Type B pancreatic cell (in vitro differentiated cells): Measurements from ENCODE around the gene BTG2. TPM values are rescaled to one million over a fixed set of nuclear protein-coding genes. Genes with fewer than 3 reads are reported as not detected.

Source experiments
- DNase-seq: peaks from one replicate; pipeline ENCODE4 v3.0.0; 2021; ENCODE audit warnings: mixed read lengths; ENCODE audit not compliant: unreplicated experiment; ENCODE audit errors: extremely low spot score
- H3K27ac Mint-ChIP-seq: 2 replicates; pipeline ENCODE4 v1.8.0; 2021; ENCODE audit warnings: mild to moderate bottlenecking, mixed read lengths
- H3K27me3 Mint-ChIP-seq: 2 replicates; pipeline ENCODE4 v1.8.0; 2021; ENCODE audit warnings: mixed read lengths
- H3K36me3 Mint-ChIP-seq: 2 replicates; pipeline ENCODE4 v1.8.0; 2021; ENCODE audit warnings: mixed read lengths
- H3K4me1 Mint-ChIP-seq: one replicate; pipeline ENCODE4 v1.8.0; 2021; ENCODE audit warnings: mixed read lengths; ENCODE audit not compliant: unreplicated experiment
- H3K4me3 Mint-ChIP-seq: 2 replicates; pipeline ENCODE4 v1.8.0; 2021; ENCODE audit warnings: mild to moderate bottlenecking, mixed read lengths
- H3K9me3 Mint-ChIP-seq: 2 replicates; pipeline ENCODE4 v1.8.0; 2021; ENCODE audit warnings: mixed read lengths
- total RNA-seq: library from RNA; stranded (reverse); gene quantifications from 2 replicates; pipeline ENCODE4 v1.2.1, GENCODE V29; 2021; ENCODE audit warnings: low replicate concordance
- TF ChIP-seq, protein P1 (sequence below): fragments of 200-600 bp; sonication (generic); conservative IDR thresholded peaks from 2 replicates; pipeline ENCODE4 v1.5.0; 2021; ENCODE audit warnings: antibody characterized with exemption, mild to moderate bottlenecking

The BTG2 gene
- total RNA-seq, 1 donor from 2014 or later = 49.8 TPM

DNA sequence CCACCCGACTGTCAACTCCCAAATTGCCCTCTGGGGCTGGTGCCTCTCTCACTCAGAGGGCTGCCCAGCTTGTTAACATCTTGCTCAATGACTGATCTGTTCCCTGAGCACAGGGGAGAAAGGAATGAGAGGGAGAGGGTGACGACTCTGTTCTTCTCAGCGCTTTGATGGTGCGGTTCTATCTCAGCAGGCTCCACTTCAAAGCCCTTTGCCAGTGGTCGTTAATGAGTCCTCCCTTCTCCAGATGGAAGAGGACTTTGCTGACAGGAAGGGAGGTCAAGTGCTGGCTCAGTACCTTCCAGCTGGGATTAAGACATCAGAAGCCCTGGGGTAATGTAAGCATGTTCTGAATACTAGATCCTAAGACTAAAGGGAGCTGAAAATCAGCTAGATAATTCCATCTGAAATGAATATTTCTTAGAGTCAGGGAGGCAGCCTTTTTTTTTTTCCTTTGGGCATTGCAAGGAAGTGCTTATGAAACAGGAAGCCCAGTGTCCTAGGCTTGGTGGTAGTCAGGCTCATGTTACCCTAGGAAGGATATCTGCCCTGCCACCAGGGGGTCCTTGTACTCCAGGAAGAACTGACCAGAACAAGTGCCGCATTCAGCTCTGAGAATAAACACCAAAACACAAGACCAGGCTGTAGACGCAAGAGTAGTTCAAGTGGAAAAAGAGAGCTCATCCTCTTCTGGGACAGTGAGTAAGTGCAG is 40.9 kb downstream of the BTG2 start:
- no peak for DNase-seq
- Mint-ChIP-seq H3K27me3 (peaks cover 49% of the 10 kb centered on the region), H3K4me3 (no peak overlapping the region), H3K27ac (no peak overlapping the region), H3K36me3 (no peaks in the 10 kb centered on the region), H3K4me1 (peaks cover 37% of the 10 kb centered on the region), H3K9me3 (no peaks in the 10 kb centered on the region)
- TF ChIP-seq, protein P1, sequence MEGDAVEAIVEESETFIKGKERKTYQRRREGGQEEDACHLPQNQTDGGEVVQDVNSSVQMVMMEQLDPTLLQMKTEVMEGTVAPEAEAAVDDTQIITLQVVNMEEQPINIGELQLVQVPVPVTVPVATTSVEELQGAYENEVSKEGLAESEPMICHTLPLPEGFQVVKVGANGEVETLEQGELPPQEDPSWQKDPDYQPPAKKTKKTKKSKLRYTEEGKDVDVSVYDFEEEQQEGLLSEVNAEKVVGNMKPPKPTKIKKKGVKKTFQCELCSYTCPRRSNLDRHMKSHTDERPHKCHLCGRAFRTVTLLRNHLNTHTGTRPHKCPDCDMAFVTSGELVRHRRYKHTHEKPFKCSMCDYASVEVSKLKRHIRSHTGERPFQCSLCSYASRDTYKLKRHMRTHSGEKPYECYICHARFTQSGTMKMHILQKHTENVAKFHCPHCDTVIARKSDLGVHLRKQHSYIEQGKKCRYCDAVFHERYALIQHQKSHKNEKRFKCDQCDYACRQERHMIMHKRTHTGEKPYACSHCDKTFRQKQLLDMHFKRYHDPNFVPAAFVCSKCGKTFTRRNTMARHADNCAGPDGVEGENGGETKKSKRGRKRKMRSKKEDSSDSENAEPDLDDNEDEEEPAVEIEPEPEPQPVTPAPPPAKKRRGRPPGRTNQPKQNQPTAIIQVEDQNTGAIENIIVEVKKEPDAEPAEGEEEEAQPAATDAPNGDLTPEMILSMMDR = peak; percentile 60

DNA sequence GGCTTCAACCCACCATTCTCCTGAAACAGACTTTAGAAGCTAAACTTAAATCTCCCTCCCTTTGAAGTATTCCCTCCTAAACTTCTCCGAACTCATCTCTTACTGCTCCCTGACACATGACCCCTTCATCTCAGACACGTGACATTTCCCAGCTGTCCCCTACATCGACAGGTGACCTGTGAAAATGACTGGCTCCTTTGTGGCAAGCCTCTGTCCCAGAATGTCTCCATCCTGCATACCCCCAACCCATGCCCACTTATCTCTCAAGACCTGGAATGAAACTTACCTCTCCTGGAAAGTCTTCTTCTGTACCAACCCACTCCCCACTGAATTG is 41.4 kb downstream of the BTG2 start:
- H3K36me3 Mint-ChIP-seq = no peaks in the 10 kb centered on the region
- H3K9me3 Mint-ChIP-seq = no peaks in the 10 kb centered on the region
- H3K27me3 Mint-ChIP-seq = peaks cover 52% of the 10 kb centered on the region
- no peak for DNase-seq
- H3K4me3 Mint-ChIP-seq = no peak overlapping the region
- H3K4me1 Mint-ChIP-seq = peaks cover 39% of the 10 kb centered on the region
- TF ChIP-seq, protein P1 = no peak
- no peak overlapping the region for H3K27ac Mint-ChIP-seq

DNA sequence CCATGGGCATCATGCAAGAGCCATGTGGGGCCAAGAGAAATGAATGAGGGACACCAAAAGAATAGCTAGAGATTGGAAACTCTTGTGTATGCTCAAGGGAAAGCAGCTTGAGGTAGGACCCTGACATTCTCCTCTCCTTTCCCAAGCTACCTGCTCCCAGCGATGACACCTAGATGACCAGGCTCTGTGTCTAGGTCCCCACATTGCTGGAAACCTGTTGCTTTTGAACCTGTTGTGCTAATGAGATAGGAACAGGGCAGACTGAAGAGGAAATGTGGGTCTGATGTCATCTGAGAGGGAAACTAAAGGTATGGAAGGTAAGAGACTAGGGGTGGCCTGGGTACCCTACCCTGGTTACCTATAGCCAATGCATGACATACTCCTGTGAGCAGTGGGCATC is 43.8 kb downstream of the BTG2 start:
- H3K4me1 Mint-ChIP-seq = peaks cover 25% of the 10 kb centered on the region
- H3K9me3 Mint-ChIP-seq = no peaks in the 10 kb centered on the region
- H3K4me3 Mint-ChIP-seq = no peak overlapping the region
- TF ChIP-seq, protein P1 = no peak
- H3K36me3 Mint-ChIP-seq = no peaks in the 10 kb centered on the region
- H3K27ac Mint-ChIP-seq = no peak overlapping the region
- DNase-seq = no peak
- H3K27me3 Mint-ChIP-seq = peaks cover 46% of the 10 kb centered on the region

DNA sequence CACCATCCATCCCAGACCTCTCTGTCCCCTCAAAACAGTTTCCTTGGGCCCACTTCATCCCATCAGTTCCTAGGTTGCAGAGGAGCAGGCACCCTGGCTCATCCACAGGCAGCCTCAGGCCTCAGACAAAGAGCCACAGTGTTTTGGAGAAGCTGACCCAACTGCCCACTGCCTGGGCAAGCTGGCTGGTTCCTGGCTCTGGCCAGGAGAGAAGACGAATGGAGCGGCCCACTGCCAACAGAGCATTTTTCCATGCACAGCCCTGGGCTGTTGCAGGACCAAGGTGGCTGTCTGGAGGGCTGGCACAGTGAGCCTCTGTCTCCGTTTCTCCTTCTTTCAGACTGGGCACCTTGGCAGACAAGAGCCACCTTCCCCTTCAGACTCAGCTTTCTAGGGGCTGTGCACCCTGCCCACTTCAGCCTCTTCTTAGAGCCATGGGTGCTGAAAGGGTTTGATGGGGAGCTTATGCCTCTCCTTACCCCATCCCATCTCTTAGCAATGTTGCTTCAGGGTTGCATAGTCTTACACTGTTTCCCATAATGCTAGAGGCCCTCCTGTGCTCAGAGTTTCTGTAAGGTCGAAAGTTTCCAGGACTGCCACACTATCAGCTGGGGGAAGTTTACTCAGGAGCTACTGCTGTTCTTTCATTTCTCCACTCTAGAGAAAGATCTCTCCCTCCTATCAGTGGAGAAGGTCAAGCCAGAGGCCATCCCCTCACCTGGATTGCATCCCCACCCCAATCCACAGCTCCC is 44.6 kb downstream of the BTG2 start:
- Mint-ChIP-seq H3K4me1 (peaks cover 25% of the 10 kb centered on the region), H3K36me3 (no peaks in the 10 kb centered on the region), H3K4me3 (no peak overlapping the region), H3K9me3 (no peaks in the 10 kb centered on the region), H3K27ac (no peak overlapping the region), H3K27me3 (peaks cover 40% of the 10 kb centered on the region)
- DNase-seq = no peak
- TF ChIP-seq, protein P1 = no peak

DNA sequence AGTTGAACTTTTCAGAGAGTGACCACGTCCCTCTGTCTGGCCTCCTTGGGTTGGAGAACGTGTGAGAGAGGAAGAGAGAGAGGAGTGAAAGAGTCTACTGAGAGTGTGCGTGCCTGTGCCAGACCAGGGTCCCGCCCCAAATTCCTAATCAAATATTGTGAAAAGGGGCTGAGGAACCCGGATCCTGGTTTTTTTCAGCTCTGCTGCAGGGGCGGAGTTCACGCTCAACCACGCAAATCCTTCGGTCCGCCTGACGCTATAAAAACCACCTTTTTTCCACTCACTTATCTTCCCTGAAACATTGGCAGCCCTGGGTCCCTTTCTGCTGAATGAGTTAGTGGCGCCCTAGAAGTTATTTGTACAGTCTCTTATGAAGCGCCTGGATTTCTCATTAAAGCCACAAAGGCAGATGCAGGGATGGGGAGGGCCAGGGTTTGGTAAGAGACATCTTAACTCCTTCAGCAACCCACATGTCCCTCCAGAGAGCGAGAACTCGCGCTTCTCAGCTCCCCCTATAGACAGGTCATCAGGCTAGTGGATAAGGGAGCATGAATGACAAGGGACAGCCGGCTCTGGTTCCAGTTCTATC is 45.8 kb downstream of the BTG2 start, which contains the start of gene FMOD:
TSS of gene FMOD (minus strand) at position 86 of the 589 bp plus-strand sequence. CDS start 2,852 bp downstream, outside the sequence.
- peaks cover 22% of the 10 kb centered on the region for H3K4me1 Mint-ChIP-seq
- H3K4me3 Mint-ChIP-seq = no peak within 1 kb of the TSS
- no peak within 1 kb of the TSS for H3K27ac Mint-ChIP-seq
- H3K36me3 Mint-ChIP-seq = no peaks in the 10 kb centered on the region
- no peak for DNase-seq
- H3K27me3 Mint-ChIP-seq = peaks cover 45% of the 10 kb centered on the region
- TF ChIP-seq, protein P1 = no peak
- no peaks in the 10 kb centered on the region for H3K9me3 Mint-ChIP-seq
